C4-2B (cell line): ENCODE results near the gene BCL2L15.

Experiments used
- CTCF ChIP-seq: fragments of 450-650 bp; conservative IDR thresholded peaks from 2 replicates; pipeline ENCODE4 v1.5.1; 2017; ENCODE audit warnings: mild to moderate bottlenecking
- ZFX ChIP-seq: fragments of 450-650 bp; IDR thresholded peaks from 2 replicates; pipeline ENCODE4 v1.6.1; 2017

- TF ChIP-seq CTCF = no peak
- TF ChIP-seq ZFX = no peak
Measured at GRCh38 chr1:113871597-113872113, 15.7 kb downstream of the BCL2L15 start, which contains the start of gene PTPN22.
